Astrocyte of the spinal cord (primary cell): ENCODE data around the gene ARHGAP15.

ENCODE experiments used
- DNase-seq: peaks from one replicate; pipeline ENCODE4 v3.0.0; 2011; ENCODE audit warnings: low read depth, low spot score
- H3K4me3 ChIP-seq: 2 replicates; pipeline ENCODE4 v1.5.1; 2011; ENCODE audit warnings: low read depth, mild to moderate bottlenecking, low read length, moderate library complexity
- CTCF ChIP-seq: IDR thresholded peaks from 2 replicates; pipeline ENCODE4 v1.5.1; 2012; ENCODE audit warnings: low read depth, mild to moderate bottlenecking, low read length, inconsistent platforms
- in situ Hi-C: cut with HindIII; loops from 2 replicates; pipeline ENCODE4 v1.10.0; 2017; ENCODE audit warnings: low sequenced_read_pairs

ARHGAP15 gene

GRCh38 chr2:143524119-143524553 is 394.9 kb downstream of the ARHGAP15 start:
- in situ Hi-C loops: no loop called here
- peak; percentile 39 for DNase-seq
- TF ChIP-seq CTCF: no peak
- no peak overlapping the region for H3K4me3 ChIP-seq

- no peak overlapping the region for H3K4me3 ChIP-seq
- in situ Hi-C loops: no loop called here
- DNase-seq: peak; percentile 29
- no peak for TF ChIP-seq CTCF
Measured at GRCh38 chr2:143524559-143525401, 395.6 kb downstream of the ARHGAP15 start.

- no peak for TF ChIP-seq CTCF
- in situ Hi-C loops: no loop called here
- H3K4me3 ChIP-seq: no peak overlapping the region
- no peak for DNase-seq
Measured at GRCh38 chr2:143525402-143525860, 396.2 kb downstream of the ARHGAP15 start.

GRCh38 chr2:143526498-143526897 is 397.3 kb downstream of the ARHGAP15 start:
- DNase-seq: no peak
- in situ Hi-C loops: no loop called here
- no peak for TF ChIP-seq CTCF
- no peak overlapping the region for H3K4me3 ChIP-seq

GRCh38 chr2:143528021-143528420 is 398.8 kb downstream of the ARHGAP15 start:
- no peak overlapping the region for H3K4me3 ChIP-seq
- DNase-seq: peak; percentile 8
- no peak for TF ChIP-seq CTCF
- in situ Hi-C loops: no loop called here

GRCh38 chr2:143529118-143529720 is 400.0 kb downstream of the ARHGAP15 start:
- no peak for TF ChIP-seq CTCF
- in situ Hi-C loops: no loop called here
- no peak overlapping the region for H3K4me3 ChIP-seq
- DNase-seq: no peak
